GM18858 (cell line): ENCODE measurements around the gene SIPA1L3.

ENCODE experiments used
- ATAC-seq: cut with Tn5 transposase; IDR thresholded peaks from one replicate; pipeline ENCODE4 v1.9.1; 2021; ENCODE audit not compliant: unreplicated experiment

SIPA1L3 gene

DNA sequence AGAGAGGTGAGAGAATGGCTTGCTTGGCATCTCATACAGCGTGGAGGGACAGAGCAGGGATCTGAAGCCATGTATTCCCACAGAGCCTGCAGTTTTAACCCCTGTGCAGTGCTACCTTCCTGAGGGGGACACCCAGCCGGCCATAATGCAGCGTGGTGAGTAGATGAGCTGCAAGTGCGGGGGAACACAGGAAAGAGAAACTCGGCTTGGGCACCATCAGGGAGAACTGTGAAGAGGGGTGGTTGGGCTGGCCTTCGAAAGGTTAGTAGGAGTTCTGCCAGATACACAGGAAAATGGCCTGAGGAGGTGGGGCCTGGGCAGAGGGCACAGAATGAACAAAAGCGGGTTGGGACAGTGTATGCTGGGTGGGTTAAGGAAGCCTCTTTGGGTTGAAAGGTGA, 88.3 kb downstream of the SIPA1L3 start:
- no peak for ATAC-seq

DNA sequence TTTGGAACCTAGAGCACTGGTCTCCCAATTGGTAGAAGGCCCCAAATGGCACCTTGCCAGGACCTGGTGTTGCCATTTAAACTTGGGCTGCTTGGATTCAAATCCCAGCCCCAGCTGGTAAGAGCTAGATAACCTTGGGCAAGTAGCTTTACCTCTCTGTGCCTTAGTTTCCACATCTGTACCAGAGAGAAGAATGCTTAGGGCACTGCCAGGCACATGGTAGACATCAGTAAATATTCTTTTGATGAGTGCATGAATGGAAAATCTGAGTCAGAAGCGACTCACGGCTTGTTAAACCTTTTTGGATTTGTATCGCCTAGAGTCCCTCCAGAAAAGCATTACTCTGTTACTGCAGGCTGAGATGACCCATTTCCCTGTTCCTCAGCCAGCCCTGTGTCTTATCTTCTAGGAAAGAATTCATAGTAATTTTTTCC, 90.9 kb downstream of the SIPA1L3 start:
- ATAC-seq: no peak

DNA sequence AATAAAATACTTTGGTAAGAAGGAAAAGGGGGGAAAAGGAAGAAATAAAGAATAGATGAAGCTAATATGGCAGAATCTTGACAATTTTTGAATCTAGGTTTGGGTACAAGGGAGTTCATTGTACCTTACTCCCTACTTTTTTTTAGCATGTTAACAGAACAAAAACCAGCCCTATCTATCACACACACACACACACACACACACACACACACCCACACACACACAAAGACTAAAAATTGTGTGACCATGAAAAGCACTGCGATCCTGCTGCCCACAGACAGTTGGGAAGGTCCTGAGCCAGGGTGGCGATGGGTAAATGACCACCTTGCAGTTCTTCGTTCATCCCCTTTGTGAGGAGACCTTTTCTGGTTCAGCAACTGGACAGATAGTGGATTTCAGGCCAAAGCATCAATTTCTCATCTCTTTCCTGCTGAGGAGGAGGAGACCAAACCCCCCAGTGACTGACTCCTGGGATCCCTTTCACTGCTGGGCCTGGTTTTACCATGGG, 91.8 kb downstream of the SIPA1L3 start:
- ATAC-seq: no peak

DNA sequence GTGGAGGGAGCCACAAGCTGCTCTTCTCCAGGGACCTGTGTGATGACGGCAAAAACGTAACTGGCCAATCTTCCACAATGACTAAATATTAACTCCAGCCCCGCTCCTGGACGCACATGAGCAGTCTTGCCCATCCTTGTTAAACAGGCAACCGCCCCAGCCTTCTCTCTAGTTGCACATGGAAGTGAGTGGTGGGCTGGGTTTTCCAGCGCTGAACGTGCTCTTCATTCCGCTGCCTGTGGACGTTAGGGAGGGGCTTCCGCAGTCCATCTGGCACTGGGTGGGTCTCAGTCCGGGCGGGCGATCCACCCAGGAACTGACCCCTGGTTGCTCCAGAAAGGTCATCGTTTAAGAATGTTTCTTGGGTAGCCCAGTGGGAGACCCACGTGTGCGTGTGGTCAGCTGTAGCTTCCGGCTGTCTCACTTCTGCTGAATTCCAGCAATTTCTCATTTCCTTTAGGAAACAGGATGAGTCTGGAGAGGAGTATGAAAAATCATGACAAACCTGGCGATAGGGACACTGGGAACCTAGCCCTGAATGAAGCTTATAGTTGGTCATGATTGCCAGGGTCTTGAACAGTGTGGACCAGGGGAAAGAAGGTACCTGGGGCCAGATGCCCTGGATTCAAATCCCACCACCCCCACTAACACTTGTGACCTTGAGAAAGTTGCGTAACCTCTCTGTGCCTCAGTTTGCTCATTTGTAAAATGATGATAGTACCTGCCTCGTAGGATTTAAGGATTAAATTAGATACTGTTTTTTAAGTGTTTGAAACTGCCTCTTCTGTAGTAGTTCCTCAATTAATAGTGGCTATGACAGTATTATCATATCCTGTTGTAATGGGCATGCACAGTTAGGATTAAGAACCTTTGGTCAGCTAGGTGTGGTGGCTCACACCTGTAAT, 92.6 kb downstream of the SIPA1L3 start:
- ATAC-seq: no peak

DNA sequence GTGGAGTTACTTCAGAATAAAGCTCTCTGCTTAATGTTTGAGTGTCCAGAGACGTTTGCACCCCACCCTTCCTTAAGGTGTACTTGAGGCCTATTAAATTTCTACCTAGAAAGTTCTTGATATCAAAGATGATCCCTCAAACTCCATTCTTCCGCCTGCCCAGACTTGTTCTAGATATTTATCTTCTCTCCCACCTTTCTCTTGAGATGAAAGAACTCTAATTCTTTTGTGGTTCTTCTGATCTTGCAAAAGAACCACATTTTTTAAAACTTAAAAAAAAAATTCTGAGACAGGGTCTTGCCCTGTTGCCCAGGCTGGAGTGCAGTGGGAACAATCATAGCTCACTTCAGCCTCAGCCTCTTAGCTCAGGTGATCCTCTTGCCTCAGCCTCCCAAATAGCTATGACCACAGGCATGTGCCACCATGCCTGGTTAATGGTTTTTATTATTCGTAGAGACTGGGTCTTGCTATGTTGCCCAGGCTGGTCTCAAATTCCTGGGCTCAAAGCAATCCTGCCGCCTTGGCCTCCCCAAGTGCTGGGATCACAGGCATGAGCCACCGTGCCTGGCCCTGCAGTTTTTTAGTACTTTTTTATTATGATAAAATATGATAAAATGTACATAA, 94.3 kb downstream of the SIPA1L3 start:
- no peak for ATAC-seq

DNA sequence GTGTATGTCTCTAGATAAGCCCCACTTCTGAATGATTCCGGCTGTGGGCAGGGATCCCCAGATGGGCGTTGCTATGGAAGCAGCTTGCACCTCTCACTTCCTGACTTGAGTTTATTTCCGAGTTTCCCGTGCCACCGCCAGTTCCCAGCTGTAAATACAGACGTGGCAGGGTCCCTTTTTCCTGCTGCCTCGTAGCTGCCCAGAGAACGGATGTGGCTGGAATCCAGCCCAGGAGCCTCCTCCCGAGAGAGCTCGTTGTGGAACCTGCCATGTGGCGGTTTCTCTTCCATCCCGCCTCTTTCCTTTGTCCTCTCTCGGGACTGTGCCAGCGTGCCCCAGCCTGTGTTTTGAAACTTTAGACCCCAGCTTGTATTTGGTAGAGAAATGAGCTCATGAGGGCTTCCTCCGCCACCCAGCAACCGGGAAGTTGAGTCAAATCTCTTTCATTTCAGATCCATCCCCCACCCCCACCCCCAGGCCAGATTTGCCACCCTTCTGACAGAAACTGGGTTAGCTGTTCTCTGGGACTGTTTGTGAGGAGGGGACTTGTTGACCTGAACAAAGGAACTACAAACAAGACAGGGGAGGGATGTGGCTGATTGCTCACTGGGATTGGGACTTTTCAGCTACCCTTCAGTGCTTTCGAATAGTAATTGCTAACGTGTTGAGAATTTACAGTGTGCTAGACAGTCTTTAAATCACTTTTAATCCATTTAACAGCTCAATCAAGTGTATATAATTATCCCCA, 96.6 kb downstream of the SIPA1L3 start:
- ATAC-seq: no peak

DNA sequence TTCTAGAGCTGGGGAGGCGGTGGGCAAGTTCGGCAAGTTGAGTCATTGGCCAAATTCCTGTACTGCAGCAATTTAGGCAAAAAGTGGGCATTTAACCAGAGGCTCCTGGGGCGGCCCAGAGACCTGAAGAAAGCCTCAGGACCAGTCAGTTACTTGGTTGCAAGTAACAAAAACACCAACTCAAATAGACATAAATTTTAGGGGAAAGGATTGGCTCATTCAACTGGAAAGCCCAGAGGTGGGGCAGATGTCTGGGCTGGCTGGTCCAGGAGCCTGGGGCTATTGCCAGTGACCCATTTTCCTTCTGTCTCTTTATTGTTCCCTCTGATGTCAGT, 97.1 kb downstream of the SIPA1L3 start:
- no peak for ATAC-seq

DNA sequence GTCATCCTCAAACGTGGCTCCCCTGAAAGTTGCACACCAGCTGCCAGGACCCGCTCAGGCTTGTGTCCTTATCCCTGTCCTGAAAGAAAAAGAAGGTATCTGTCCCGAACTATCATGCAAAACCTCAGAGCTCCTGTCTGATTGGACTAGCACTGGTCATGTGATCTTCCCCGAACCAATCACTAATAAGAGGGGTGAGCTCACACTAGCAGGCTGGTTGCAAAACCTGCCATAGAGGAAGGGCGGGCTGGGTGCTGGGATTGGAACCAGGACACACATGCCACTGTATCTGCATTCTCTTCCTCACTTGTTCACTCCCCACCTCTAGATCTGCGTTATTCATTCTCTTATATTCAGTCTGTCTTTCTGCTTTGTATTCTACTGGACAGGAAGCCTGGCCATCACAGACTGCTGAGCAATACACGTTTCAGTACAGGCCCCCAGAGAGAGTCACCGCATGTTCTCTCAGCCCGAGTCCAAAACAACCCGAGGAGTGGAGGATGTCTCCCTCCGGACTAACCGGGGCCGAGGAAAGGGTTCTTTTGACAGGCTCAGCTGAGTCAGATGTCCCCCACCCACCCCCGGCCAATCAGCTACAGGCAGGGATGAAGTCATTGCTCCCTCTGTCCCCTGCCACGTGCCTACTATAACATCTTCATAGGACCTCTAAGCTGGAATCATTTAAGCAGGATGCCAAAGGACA, 97.7 kb downstream of the SIPA1L3 start:
- peak; percentile 56 for ATAC-seq

DNA sequence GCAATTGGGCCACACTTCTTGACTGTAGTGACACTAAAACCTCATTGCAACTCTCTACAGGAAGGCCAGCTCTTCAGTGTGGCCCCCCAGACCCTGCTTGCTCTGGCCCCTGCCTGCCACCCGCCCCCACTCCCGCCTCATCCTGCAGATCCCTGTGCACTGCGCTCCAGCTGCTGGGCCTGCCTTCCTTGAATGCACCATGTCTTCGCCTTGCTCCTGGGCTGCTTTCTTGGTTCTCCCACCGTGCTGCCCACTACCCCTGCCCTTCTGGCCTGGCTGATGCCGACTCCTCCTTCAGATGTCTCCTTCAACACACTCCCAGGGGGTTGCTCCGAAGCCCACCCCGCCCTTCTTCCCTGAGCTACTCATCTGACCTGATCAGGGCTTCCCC, 98.2 kb downstream of the SIPA1L3 start:
- ATAC-seq: no peak

DNA sequence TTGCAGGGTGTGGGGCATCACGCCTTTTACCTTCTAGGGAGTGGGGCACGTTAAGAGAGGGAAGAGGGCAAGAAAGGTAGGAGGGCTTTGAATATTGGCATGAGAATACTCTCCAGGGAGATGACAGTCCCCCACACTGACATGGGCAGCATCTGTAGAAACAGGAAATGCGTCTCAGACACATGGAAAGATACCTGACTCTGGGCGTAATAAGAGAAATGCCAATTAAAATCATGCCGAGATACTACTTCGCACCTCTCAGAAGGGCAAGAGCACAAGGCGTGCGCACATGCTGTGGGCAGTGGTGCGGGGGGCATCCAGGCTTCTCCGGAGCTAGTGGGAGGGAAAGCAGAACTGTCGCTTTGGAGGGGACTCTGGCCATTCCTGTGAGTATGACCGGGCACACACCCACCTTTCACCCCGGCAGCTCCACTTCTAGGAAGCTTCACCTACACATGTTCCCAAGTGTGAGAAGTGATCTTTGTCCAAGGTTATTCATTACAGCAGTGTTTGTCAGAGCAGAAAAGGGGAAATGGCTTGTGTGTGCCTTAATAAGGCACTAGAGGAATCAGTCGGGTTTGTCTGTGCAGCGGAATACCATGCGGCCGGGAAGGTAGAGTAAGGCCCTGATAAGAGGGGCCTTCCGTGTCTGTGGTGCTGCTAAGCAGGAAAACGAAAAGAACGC, 99.5 kb downstream of the SIPA1L3 start:
- no peak for ATAC-seq

DNA sequence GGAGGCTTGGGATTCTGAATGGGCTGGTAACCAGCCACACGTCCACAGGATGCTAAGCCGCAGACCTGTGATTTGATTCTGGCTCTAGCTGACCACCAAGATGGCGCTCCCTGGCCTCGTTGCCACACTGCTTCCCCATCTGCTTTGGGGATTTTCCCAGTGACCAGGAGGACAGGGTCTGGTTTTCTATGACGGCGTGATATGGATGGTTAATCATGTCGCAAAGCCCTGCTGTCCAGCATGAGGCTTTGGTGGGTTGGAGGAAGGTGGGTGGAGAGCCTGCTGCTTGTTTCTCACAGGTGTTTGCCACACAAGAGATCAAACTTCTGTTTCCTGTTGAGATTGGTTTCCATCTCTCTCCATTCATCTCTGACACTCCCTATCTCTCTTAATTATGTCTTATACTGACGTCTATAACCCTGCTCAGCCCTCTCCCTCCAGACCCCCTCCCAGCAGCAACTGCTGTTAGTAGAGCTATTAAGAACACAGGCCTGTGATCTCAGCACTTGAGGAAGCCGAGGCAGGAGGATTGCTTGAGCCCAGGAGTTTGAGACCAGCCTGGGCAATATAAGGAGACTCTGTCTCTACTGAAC, 102.7 kb downstream of the SIPA1L3 start:
- ATAC-seq: no peak

DNA sequence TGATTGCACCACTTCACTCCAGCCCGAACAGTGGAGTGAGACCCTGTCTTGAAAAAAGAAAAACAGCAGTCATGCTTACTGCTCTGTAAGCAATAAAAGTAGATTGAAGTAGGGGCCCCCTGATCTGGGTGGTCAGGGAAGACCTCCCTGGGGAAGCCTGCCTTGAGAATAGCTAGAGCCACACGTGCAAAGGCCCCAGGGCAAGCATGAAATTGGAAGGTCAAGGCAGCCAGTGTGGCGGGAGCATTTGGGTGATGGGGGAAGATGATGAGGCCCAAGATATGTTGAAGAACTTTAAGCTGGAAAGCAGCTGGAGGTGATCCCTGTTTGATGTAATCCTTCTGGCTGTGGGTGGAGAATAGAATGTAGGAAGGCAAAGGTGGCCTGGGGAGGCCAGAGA, 104.4 kb downstream of the SIPA1L3 start:
- no peak for ATAC-seq

DNA sequence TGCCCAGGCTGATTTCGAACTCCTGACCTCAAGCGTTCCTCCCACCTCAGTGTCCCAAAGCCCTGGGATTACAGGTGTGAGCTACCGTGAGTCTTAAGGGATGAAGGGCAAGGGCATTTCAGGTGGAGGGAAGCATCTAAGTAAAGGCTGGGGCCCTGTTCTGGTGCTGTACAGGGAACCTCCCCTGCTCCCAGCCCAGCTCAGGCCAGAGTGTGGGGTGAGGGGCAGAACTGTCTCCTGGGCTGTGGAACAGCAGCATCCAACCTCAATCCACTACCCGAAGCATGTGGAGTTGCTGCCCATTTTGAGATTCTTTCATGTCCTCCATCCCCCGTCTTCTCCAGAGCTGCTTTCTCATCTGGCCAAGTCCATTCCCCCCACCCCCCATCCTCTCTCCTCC, 105.3 kb downstream of the SIPA1L3 start:
- ATAC-seq: no peak

DNA sequence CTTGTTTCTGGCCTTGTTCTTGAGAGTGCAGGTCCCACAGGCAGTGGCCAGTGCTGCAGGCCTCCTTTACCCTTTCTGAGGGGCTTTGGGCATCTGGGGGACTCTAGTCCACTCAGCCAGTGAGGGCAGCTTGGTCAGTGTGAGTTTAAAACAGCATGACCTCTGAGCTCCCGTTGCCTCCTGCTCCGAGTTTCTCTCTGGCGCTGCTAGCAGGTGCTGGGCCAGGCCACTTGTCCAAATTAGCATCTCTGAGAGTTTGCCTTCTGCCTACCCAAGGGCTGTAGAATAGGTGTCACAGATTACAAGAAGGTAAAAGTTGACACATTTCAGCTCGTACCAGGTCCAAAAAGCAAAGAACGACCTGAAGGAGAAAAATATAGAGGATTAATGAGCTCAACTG, 105.9 kb downstream of the SIPA1L3 start:
- no peak for ATAC-seq

DNA sequence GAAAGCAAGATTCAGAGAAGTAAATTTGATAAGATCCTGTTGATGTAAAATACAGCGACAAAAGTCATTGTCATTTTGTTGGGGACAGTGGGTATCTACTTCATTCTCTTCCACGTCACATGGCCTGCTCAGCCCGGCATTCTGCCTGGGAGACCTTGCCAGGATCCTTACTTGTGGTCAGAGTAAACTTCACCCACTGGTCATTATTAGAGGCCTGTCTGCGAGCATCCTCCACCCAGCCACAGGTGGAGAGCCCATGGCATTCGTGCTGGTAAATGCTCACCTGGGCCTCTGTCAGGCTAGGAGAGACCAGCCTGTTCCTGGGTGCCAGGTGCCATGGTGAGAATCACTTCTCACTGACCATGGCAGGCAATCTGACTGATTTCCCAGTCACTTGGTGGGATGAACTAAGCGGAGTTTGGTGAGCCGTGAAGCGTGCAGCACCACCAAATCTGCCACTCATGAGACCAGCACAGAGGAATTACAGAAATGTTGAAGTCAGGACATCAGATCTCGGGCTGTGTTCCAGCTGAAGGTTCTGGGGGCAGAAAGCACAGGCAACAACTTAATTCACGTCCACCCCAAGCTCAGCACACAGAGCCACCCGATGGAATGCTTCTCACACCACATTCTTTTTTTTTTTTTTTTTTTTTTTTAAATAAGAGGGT, 107.0 kb downstream of the SIPA1L3 start:
- no peak for ATAC-seq

DNA sequence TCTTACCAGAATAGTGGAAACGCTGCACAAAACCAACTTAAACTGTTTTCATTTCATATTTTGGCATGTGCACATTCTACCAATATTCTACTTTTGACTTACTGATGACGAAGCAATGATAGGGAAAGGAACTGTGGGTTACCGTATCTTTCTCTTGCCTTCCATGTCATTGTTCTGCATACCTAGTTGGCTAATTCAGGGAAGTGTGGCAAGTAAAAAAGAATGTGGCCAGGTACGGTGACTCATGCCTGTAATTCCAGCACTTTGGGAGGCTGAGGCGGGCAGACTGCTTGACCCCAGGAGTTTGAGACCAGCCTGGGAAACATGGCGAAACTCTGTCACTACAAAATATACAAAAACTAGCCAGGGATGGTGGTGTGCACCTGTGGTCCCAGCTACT, 108.2 kb downstream of the SIPA1L3 start:
- no peak for ATAC-seq

DNA sequence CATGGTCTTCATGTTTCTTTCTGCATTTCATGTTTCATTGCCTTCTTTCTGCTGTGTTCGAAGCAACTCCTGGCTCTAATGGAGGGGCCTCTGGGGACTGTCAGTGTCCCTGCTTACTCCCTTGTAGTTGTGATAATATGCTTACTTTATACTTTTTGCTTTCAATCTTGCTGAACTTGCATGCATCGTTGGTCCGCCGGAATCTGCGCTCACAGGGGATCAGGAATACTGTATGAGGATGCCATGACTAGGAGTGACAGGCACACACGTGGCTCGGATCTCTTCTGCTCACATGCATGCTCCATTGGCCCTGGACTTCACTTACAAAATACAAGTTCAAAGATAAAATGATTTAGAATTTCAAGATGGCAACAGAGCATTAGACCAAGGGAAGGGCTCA, 108.8 kb downstream of the SIPA1L3 start:
- ATAC-seq: no peak

DNA sequence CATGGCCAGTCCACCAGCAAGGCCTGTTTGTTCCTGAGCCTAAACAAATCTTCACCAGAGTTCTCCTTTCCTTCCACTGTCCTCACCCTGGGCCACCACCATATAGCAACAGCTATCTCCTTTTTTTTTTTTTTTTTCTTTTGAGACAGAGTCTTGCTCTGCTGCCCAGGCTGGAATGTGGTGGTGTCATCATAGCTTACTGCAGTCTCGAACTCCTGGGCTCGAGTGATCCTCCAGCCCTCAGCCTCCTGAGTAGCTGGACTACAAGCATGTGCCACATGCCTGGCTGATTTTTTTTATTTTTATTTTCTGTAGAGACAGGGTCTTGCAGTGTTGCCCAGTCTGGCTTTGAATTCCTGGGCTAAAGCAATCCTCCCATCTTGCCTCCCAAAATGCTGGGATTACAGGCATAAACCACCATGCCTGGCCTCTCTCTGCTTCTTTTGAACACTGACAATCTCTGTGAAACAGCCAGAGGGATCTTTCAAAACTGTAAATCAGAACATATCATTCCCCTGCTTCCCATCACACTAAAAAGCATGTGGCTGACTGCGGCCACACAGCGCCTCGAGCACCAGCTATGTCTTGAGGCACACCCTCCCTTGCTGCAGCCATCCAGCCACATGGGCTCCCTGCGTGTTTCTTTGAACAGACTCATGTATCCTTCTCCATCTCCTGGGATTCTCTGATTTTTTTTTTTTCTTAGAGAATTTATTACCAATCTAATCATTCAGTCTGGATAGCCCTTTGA, 110.6 kb downstream of the SIPA1L3 start:
- no peak for ATAC-seq
